ENCODE data around the gene SMIM9. TPM values are rescaled to one million over a fixed set of nuclear protein-coding genes. Genes with fewer than 3 reads are reported as not detected.

The SMIM9 gene
- polyA plus RNA-seq, 1 of the 3 experiments (the other 2 are of a cell fraction): not detected

DNA sequence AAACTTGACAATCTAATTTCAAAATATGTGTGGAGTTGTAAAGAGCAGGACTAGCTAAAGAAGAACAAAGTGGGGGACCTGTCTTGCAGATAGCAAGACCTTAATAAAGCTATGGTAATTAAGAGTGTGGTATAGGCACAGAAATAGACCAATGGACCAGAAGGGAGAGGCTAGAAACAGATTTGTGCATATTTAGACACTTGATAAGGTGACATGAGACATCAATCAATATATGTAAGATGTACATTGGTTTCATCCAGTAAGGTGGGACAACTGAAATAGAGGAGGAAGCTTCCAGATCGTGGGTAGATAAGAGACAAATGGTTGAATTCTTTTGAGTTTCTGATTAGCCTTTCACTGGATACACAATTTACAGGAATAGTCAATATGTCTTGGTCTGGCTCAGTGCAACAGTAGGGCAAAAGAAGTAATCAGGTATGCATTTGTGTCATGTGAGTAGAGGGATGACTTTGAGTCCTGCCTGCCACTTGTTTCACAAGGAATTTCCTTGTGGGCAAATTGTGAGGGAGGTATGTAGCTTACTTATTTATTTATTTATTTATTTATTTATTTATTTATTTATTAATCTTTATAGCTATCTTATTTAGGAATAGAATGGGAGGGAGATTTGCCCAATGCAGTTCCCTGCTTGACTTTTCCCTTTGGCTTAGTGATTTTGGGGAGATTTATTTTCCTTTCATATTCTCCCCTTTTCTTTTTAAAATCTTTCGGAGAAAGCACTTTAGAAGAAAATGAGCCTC, 21.9 kb downstream of the SMIM9 start:
- no peaks in the 10 kb centered on the region for H3K79me2 ChIP-seq (ENCODE audit: insufficient read depth)
- ChIA-PET POLR2A (no interaction called here), CTCF (no interaction called here)
- H3K4me1 ChIP-seq (ENCODE audit: control insufficient read depth in 1 of 2, insufficient read depth in 2 of 2, low read depth in 1 of 2, low read length in 1 of 2): no peaks in the 10 kb centered on the region
- H3F3A ChIP-seq (replicated peaks; ENCODE audit: insufficient read depth): no peaks in the 10 kb centered on the region
- H3K4me2 ChIP-seq: no peak overlapping the region
- no peaks in the 10 kb centered on the region for H4K20me1 ChIP-seq (ENCODE audit: insufficient read depth)
- DNase-seq: no peak
- TF ChIP-seq TAF1 (IDR thresholded peaks at IDR 0.05; ENCODE audit: borderline replicate concordance, low read depth, low read length): no peak
- no peak for TF ChIP-seq YY1 (IDR thresholded peaks at IDR 0.05; ENCODE audit: low read depth)
- TF ChIP-seq ELF1 (IDR thresholded peaks at IDR 0.05): no peak
- TF ChIP-seq SMC3 (IDR thresholded peaks at IDR 0.05; ENCODE audit: low read depth, low read length): no peak
- TF ChIP-seq, protein P1, sequence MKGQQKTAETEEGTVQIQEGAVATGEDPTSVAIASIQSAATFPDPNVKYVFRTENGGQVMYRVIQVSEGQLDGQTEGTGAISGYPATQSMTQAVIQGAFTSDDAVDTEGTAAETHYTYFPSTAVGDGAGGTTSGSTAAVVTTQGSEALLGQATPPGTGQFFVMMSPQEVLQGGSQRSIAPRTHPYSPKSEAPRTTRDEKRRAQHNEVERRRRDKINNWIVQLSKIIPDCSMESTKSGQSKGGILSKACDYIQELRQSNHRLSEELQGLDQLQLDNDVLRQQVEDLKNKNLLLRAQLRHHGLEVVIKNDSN (IDR thresholded peaks at IDR 0.05; ENCODE audit: borderline replicate concordance, low read depth): no peak
- no peak for TF ChIP-seq RXRA (IDR thresholded peaks at IDR 0.05; ENCODE audit: borderline replicate concordance, low read depth)
- no peak for TF ChIP-seq NFIC (IDR thresholded peaks at IDR 0.05; ENCODE audit: borderline replicate concordance)
- TF ChIP-seq POLR2AphosphoS5 (IDR thresholded peaks at IDR 0.05; ENCODE audit: low read depth, low read length): no peak
- TF ChIP-seq REST (IDR thresholded peaks at IDR 0.05; ENCODE audit: low read depth, low read length): no peak
- no peak overlapping the region for H3K4me3 ChIP-seq (ENCODE audit: low read depth in 2 of 2, low read length in 1 of 2)
- H3K9me2 ChIP-seq: no peaks in the 10 kb centered on the region
- no peaks in the 10 kb centered on the region; the same call in 1 of the 2 replicates for H3K27me3 ChIP-seq (ENCODE audit: insufficient read depth)
- no peak overlapping the region for H3K9ac ChIP-seq
- H3K9me3 ChIP-seq: no peaks in the 10 kb centered on the region
- H3K36me3 ChIP-seq (replicated peaks in 1 of 2; ENCODE audit: control insufficient read depth in 1 of 2, insufficient read depth in 2 of 2, low read length in 1 of 2): no peaks in the 10 kb centered on the region
- 18% methylated on average over 2 of the region's 2 CpGs for WGBS (ENCODE audit: low lambda C conversion rate)
- no peak overlapping the region for H2AFZ ChIP-seq (ENCODE audit: low read depth)
- no peak overlapping the region for H3K27ac ChIP-seq (ENCODE audit: low read depth in 2 of 2, low read length in 1 of 2)

GRCh38 chrX:154809939-154810665, 24.4 kb downstream of the SMIM9 start:
- Histone ChIP-seq H3K9me3 (no peaks in the 10 kb centered on the region), H3K4me2 (no peak overlapping the region), H3K9ac (no peak overlapping the region), H3K4me3 (ENCODE audit: low read depth in 2 of 2, low read length in 1 of 2) (no peak overlapping the region), H2AFZ (ENCODE audit: low read depth) (no peak overlapping the region), H3K79me2 (ENCODE audit: insufficient read depth) (no peaks in the 10 kb centered on the region), H3K27me3 (ENCODE audit: insufficient read depth) (no peaks in the 10 kb centered on the region; the same call in 1 of the 2 replicates), H3K36me3 (replicated peaks in 1 of 2; ENCODE audit: control insufficient read depth in 1 of 2, insufficient read depth in 2 of 2, low read length in 1 of 2) (no peaks in the 10 kb centered on the region), H3K27ac (ENCODE audit: low read depth in 2 of 2, low read length in 1 of 2) (no peak overlapping the region), H3K4me1 (ENCODE audit: control insufficient read depth in 1 of 2, insufficient read depth in 2 of 2, low read depth in 1 of 2, low read length in 1 of 2) (no peaks in the 10 kb centered on the region), H3F3A (replicated peaks; ENCODE audit: insufficient read depth) (no peaks in the 10 kb centered on the region), H4K20me1 (ENCODE audit: insufficient read depth) (no peaks in the 10 kb centered on the region), H3K9me2 (no peaks in the 10 kb centered on the region)
- no peak for DNase-seq
- ChIA-PET POLR2A (no interaction called here), CTCF (interaction anchor here (1.3 kb wide), 1 partner anchor 108 kb away, joined by 4 read pairs; no protein-coding TSS in a partner anchor)
- WGBS (ENCODE audit: low lambda C conversion rate): 31% methylated on average over 1 of the region's 1 CpG
- TF ChIP-seq POLR2AphosphoS5 (IDR thresholded peaks at IDR 0.05; ENCODE audit: low read depth, low read length): no peak
- TF ChIP-seq MXI1 (IDR thresholded peaks at IDR 0.05; ENCODE audit: low read depth, low read length): no peak
- TF ChIP-seq, protein P2, sequence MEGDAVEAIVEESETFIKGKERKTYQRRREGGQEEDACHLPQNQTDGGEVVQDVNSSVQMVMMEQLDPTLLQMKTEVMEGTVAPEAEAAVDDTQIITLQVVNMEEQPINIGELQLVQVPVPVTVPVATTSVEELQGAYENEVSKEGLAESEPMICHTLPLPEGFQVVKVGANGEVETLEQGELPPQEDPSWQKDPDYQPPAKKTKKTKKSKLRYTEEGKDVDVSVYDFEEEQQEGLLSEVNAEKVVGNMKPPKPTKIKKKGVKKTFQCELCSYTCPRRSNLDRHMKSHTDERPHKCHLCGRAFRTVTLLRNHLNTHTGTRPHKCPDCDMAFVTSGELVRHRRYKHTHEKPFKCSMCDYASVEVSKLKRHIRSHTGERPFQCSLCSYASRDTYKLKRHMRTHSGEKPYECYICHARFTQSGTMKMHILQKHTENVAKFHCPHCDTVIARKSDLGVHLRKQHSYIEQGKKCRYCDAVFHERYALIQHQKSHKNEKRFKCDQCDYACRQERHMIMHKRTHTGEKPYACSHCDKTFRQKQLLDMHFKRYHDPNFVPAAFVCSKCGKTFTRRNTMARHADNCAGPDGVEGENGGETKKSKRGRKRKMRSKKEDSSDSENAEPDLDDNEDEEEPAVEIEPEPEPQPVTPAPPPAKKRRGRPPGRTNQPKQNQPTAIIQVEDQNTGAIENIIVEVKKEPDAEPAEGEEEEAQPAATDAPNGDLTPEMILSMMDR (IDR thresholded peaks at IDR 0.05): no peak
- TF ChIP-seq, protein P3, sequence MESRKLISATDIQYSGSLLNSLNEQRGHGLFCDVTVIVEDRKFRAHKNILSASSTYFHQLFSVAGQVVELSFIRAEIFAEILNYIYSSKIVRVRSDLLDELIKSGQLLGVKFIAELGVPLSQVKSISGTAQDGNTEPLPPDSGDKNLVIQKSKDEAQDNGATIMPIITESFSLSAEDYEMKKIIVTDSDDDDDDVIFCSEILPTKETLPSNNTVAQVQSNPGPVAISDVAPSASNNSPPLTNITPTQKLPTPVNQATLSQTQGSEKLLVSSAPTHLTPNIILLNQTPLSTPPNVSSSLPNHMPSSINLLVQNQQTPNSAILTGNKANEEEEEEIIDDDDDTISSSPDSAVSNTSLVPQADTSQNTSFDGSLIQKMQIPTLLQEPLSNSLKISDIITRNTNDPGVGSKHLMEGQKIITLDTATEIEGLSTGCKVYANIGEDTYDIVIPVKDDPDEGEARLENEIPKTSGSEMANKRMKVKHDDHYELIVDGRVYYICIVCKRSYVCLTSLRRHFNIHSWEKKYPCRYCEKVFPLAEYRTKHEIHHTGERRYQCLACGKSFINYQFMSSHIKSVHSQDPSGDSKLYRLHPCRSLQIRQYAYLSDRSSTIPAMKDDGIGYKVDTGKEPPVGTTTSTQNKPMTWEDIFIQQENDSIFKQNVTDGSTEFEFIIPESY (IDR thresholded peaks at IDR 0.05; ENCODE audit: borderline replicate concordance, low read depth): no peak
- no peak for TF ChIP-seq FOXJ3 (CRISPR knock-in tag; IDR thresholded peaks at IDR 0.05)
- TF ChIP-seq SIN3A (IDR thresholded peaks at IDR 0.05; ENCODE audit: borderline replicate concordance, low read depth, low read length): no peak
- no peak for TF ChIP-seq NRF1 (IDR thresholded peaks at IDR 0.05; ENCODE audit: low read depth, low read length)
- no peak for TF ChIP-seq YY1 (IDR thresholded peaks at IDR 0.05; ENCODE audit: low read depth)
- TF ChIP-seq RAD21 (IDR thresholded peaks at IDR 0.05; ENCODE audit: low read length): no peak
- TF ChIP-seq TCF12 (IDR thresholded peaks at IDR 0.05): no peak
- no peak for TF ChIP-seq ELF1 (IDR thresholded peaks at IDR 0.05)
- TF ChIP-seq MEF2A (IDR thresholded peaks at IDR 0.05; ENCODE audit: borderline replicate concordance, low read depth): no peak

Measured in SK-N-SH (cell line).